GM12874 (cell line): ENCODE results near the gene SLC11A2.

ENCODE experiments used
- TF ChIP-seq, protein P1 (sequence below): IDR thresholded peaks from 2 replicates; pipeline ENCODE4 v1.5.1; 2011; ENCODE audit warnings: low read depth, mild to moderate bottlenecking, control low read depth, low read length, moderate library complexity; ENCODE audit not compliant: insufficient read depth

The SLC11A2 gene

DNA sequence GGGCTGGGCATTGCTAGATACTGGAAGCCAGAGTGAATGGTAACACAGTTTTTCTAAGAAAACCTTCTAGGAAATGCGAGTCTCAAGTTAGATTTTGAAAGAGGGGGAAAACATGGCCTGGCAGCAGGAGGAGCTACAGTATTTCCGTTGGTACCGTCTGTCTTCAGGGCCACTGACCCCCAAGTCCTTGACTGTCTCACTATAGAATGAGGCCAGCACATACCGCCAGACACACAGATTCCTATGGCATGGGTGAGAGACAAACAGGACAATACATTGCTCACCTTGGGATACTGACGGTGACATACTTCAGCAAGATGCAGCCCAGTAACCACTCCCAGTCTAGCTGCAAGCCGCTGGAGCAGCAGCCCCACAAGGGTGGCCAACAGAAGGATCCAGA lies 21.7 kb downstream of the SLC11A2 start:
- TF ChIP-seq, protein P1, sequence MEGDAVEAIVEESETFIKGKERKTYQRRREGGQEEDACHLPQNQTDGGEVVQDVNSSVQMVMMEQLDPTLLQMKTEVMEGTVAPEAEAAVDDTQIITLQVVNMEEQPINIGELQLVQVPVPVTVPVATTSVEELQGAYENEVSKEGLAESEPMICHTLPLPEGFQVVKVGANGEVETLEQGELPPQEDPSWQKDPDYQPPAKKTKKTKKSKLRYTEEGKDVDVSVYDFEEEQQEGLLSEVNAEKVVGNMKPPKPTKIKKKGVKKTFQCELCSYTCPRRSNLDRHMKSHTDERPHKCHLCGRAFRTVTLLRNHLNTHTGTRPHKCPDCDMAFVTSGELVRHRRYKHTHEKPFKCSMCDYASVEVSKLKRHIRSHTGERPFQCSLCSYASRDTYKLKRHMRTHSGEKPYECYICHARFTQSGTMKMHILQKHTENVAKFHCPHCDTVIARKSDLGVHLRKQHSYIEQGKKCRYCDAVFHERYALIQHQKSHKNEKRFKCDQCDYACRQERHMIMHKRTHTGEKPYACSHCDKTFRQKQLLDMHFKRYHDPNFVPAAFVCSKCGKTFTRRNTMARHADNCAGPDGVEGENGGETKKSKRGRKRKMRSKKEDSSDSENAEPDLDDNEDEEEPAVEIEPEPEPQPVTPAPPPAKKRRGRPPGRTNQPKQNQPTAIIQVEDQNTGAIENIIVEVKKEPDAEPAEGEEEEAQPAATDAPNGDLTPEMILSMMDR = no peak

DNA sequence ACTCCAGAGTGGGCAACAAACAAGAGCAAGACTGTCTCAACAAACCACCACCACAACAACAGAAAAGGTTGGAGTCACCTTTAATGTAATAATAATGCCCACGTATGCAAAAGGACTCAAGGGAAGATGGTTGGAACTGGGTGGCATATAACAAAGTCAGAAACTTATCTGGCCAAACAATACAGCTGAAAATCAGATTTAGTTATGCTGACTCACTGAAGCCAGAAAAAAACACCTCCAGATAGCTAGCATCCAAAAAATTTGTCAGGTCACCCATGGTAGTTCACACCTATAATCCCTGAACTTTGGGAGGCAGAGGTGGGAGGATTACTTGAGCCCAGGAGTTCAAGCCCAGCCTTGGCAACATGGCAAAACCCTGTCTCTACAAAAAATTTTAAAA lies 24.4 kb downstream of the SLC11A2 start:
- TF ChIP-seq, protein P1 = no peak

DNA sequence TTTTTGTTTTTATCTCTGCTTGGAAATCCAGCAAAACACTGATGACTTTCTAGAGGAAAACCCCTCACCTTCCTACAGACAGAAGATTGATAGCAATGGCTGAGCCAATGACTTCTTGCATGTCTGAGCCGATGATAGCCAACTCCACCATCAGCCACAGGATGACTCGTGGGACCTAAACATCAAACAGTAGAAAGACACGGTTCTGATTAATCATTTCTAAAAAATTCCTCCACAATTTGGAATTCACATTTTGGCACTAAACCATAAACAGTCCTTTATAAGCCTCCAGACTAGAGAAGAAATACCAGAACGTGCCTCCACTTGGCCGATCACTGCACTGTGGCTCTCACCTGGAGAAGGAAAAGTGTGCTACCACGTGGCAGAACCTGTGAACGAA lies 25.9 kb downstream of the SLC11A2 start:
- TF ChIP-seq, protein P1 = no peak

DNA sequence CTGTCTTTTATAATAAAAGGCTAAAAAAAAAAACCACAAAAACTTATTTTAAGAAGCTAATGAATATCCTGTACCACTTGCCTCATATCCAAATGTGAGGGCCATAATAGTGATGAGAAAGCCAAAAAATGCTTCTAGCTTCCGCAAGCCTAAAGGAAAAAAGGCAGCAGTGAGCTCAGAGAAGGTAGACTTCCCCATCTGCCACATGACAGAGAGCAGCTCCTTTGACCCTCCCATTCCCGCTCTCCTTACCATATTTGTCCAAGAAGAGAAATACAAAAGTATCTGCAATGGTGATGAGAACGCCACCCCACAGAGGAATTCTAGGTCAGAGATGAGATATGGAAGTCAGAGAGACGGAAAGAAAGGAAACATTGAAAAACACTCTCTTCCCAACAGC lies 27.1 kb downstream of the SLC11A2 start:
- TF ChIP-seq, protein P1 = no peak

DNA sequence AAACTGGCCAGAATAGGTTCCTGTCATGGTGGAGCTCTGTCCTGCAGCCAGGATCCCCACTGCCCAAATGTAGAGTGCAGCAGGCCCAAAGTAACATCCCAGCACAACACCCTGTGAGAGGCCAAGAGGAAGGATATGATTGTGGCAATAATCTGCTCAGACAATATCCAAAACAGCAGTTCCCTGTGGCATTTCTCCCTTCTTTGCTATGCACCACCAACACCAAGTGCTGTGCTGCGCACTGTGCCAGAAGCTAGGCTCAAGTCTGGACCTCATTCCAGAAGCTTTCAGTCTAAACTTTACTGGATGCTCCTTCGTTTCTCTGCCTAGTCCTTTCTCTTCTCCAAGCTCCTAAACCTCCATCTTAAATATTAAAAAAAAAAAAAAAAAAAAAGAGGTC lies 33.4 kb downstream of the SLC11A2 start:
- TF ChIP-seq, protein P1 = no peak

DNA sequence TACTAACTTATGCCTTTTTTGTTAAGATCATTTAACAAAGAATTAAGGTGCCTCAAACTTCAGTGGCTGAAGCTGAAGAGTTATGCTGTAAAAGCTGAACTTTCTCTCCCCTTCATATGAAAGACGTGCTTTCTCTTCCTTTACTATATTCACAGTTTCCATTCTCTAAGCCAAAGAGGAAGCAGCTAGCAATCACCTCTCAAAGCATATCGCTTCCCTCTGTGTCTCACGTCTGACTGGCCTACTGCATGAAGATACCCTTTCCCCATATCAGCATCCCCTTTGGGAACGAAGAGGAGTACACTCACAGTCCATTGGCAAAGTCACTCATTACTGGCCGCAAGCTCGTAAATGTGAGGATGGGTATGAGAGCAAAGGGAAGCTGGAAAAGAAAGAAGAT lies 34.9 kb downstream of the SLC11A2 start:
- TF ChIP-seq, protein P1 = no peak

DNA sequence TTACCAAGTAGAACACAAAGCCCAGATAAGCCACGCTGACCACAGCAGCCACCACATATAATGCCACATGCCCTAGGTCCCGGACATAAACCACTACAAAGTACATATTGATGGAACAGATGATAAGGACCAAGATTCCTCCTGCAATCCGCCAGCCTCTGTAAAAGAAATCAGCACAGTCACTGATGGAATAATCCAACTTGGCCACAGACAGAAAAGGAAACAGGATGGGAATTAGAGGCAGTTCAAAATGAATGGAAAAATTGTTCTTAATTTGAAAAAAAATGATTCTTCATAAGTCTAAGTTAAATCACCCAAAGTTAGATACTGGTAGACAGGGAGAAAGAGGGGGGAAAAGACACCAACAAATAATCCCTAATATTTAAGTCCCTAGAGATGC lies 35.4 kb downstream of the SLC11A2 start:
- TF ChIP-seq, protein P1 = no peak
